Measurements from ENCODE around the gene SEH1L. TPM values are rescaled to one million over a fixed set of nuclear protein-coding genes. Genes with fewer than 3 reads are reported as not detected.
A peak's percentile ranks its signal among the peaks of the same experiment; 100 is the strongest.

Gene SEH1L
- total RNA-seq, 2 experiments from 2014 or later, result 100 to 107 TPM

GRCh38 chr18:12944709-12945108 lies 3.1 kb upstream of the SEH1L start:
- ATAC-seq (no peak), DNase-seq (no peak)
- H3K36me3 Mint-ChIP-seq (ENCODE audit: low read depth), result peaks cover 11% of the 10 kb centered on the region
- peaks cover 16% of the 10 kb centered on the region for H3K4me1 Mint-ChIP-seq
- POLR2A ChIA-PET, result interaction anchor here (0.6 kb wide), 1 partner anchor 231 kb away, joined by 3 read pairs; no protein-coding TSS in a partner anchor
- no peak overlapping the region for H3K4me3 Mint-ChIP-seq
- CTCF ChIA-PET, result interaction anchor here (0.5 to 3.7 kb wide), 4 partner anchors 10 to 321 kb away, joined by 3 to 23 read pairs (median 4); no protein-coding TSS in a partner anchor
- H3K27me3 Mint-ChIP-seq, result no peaks in the 10 kb centered on the region
- intact Hi-C loops (cut with DNase I, micrococcal nuclease), result no loop called here
- no peak overlapping the region for H3K27ac Mint-ChIP-seq
- H3K9me3 Mint-ChIP-seq (ENCODE audit: low read depth), result peaks cover 2% of the 10 kb centered on the region

GRCh38 chr18:12946549-12947284 lies 1.1 kb upstream of the SEH1L start:
- Mint-ChIP-seq H3K27me3 (no peaks in the 10 kb centered on the region), H3K27ac (peak overlapping the region; percentile 97), H3K36me3 (ENCODE audit: low read depth) (peaks cover 26% of the 10 kb centered on the region), H3K9me3 (ENCODE audit: low read depth) (peaks cover 2% of the 10 kb centered on the region), H3K4me1 (peaks cover 34% of the 10 kb centered on the region), H3K4me3 (peak overlapping the region; percentile 89)
- intact Hi-C loops (cut with DNase I, micrococcal nuclease), result loop anchor here (1.0 to 2.0 kb wide), 8 partner anchors 45 to 1096 kb away; partner anchors contain the start of genes AFG3L2 (in 2 of the 2), CEP76 (in 2 of the 2), CEP192 (in 1 of the 2) and CHMP1B (in 1 of the 2)
- no peak for DNase-seq
- ChIA-PET POLR2A (interaction anchor here (0.6 to 1.1 kb wide), 4 partner anchors 44 to 794 kb away, joined by 3 to 4 read pairs (median 3); partner anchors contain the start of gene CEP192), CTCF (no interaction called here)
- ATAC-seq, result no peak

DNA sequence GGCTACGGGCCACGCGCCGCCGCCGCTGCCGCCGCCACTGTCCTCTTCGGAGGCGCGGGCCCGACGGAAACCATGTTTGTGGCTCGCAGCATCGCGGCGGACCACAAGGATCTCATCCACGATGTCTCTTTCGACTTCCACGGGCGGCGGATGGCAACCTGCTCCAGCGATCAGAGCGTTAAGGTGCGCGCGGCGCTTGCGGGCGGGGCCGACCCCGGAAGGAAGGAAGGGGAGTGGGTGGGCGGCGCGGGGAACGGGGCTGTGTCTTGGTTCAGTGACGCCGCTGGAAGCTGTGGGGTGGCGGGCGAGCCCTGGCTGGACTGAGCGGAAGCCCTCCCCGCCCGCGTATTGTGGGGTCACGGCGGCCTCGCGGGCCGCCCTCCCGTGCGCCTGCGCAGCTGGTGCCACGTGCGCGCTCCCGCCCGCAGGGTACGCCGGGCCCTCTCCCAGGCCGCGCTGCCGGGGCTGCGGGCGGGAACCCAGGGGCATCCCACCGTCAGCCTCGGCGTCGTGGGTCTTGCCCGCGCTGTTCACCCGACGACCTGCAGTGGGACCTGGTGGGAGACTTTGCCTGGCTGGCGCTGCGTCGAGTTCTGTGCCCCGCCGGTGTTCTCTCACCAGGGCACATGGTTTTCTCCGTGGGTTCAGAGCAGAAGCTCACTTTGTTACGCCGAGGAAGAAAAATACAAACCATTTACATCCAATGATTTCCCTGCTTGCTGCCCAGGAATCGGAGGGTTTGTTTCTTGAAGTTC lies 416 bp downstream of the SEH1L start:
- Mint-ChIP-seq H3K27me3 (no peaks in the 10 kb centered on the region), H3K4me1 (peaks cover 38% of the 10 kb centered on the region), H3K4me3 (peak overlapping the region; percentile 89), H3K36me3 (ENCODE audit: low read depth) (peaks cover 34% of the 10 kb centered on the region), H3K9me3 (ENCODE audit: low read depth) (peaks cover 2% of the 10 kb centered on the region), H3K27ac (peak overlapping the region; percentile 97)
- peak; percentile 99 for DNase-seq
- ATAC-seq, result peak; percentile 84
- ChIA-PET CTCF (no interaction called here), POLR2A (interaction anchor here (0.6 to 1.9 kb wide), 9 partner anchors 22 to 571 kb away, joined by 3 to 11 read pairs (median 4); partner anchors contain the start of genes AFG3L2, CEP192 and PTPN2)
- intact Hi-C loops (cut with DNase I, micrococcal nuclease), result loop anchor here (1.0 kb wide), 4 partner anchors 43 to 778 kb away; partner anchors contain the start of genes CEP192 (in 1 of the 2), FAM210A (in 1 of the 2) and RNMT (in 1 of the 2)

- Mint-ChIP-seq H3K27ac (no peak overlapping the region), H3K4me3 (no peak overlapping the region), H3K9me3 (ENCODE audit: low read depth) (no peaks in the 10 kb centered on the region), H3K36me3 (ENCODE audit: low read depth) (peaks cover 47% of the 10 kb centered on the region), H3K4me1 (peaks cover 6% of the 10 kb centered on the region), H3K27me3 (no peaks in the 10 kb centered on the region)
- ChIA-PET POLR2A (no interaction called here), CTCF (interaction anchor here (0.7 kb wide), 1 partner anchor 77 kb away, joined by 3 read pairs; no protein-coding TSS in a partner anchor)
- no peak for ATAC-seq
- intact Hi-C loops (cut with DNase I, micrococcal nuclease), result no loop called here
- DNase-seq, result no peak
Observed at GRCh38 chr18:12958478-12958877, 10.7 kb downstream of the SEH1L start.

DNA sequence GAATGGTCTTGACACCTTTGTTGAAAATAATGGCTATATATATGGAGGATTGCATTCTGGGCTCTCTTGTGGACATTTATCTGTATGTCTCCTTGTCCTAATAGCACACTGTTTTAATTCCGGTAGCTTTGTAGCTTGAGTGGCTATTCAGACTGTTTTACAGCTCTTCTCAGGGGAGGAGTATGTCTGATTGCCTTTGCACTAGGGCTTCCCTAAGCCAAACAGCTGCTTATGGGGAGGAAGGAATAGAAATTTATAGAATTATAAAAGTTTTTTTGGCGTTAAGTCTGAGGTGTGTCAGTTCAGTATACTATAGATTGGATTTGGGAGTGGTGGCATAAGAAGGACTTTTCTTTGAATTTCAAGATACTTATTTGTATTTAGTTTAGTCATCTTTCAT lies 12.6 kb downstream of the SEH1L start:
- ChIA-PET POLR2A (interaction anchor here (0.9 kb wide), 1 partner anchor 31 kb away, joined by 3 read pairs; the partner anchor contains the start of gene CEP192), CTCF (interaction anchor here (0.6 to 0.7 kb wide), 2 partner anchors 8 to 256 kb away, joined by 3 read pairs; no protein-coding TSS in a partner anchor)
- no peaks in the 10 kb centered on the region for H3K9me3 Mint-ChIP-seq (ENCODE audit: low read depth)
- peaks cover 6% of the 10 kb centered on the region for H3K4me1 Mint-ChIP-seq
- H3K36me3 Mint-ChIP-seq (ENCODE audit: low read depth), result peaks cover 49% of the 10 kb centered on the region
- no peak overlapping the region for H3K27ac Mint-ChIP-seq
- intact Hi-C loops (cut with DNase I, micrococcal nuclease), result loop anchor here in 1 of 2 experiments (5.0 kb wide), 1 partner anchor 147 kb away; no protein-coding TSS in a partner anchor
- H3K4me3 Mint-ChIP-seq, result no peak overlapping the region
- no peak for DNase-seq
- ATAC-seq, result no peak
- H3K27me3 Mint-ChIP-seq, result no peaks in the 10 kb centered on the region

GRCh38 chr18:12960853-12961397 lies 13.1 kb downstream of the SEH1L start:
- H3K27me3 Mint-ChIP-seq, result no peaks in the 10 kb centered on the region
- ATAC-seq (no peak), DNase-seq (no peak)
- intact Hi-C loops (cut with DNase I, micrococcal nuclease), result loop anchor here in 1 of 2 experiments (5.0 kb wide), 1 partner anchor 146 kb away; no protein-coding TSS in a partner anchor
- no peak overlapping the region for H3K4me3 Mint-ChIP-seq
- H3K27ac Mint-ChIP-seq, result no peak overlapping the region
- ChIA-PET CTCF (interaction anchor here (0.7 kb wide), 1 partner anchor 8 kb away, joined by 3 read pairs; no protein-coding TSS in a partner anchor), POLR2A (interaction anchor here (0.9 kb wide), 1 partner anchor 30 kb away, joined by 3 read pairs; the partner anchor contains the start of gene CEP192)
- H3K9me3 Mint-ChIP-seq (ENCODE audit: low read depth), result no peaks in the 10 kb centered on the region
- peaks cover 6% of the 10 kb centered on the region for H3K4me1 Mint-ChIP-seq
- peaks cover 52% of the 10 kb centered on the region for H3K36me3 Mint-ChIP-seq (ENCODE audit: low read depth)

GRCh38 chr18:12963069-12963468 lies 15.3 kb downstream of the SEH1L start:
- ATAC-seq, result no peak
- Mint-ChIP-seq H3K27ac (no peak overlapping the region), H3K4me3 (no peak overlapping the region), H3K9me3 (ENCODE audit: low read depth) (no peaks in the 10 kb centered on the region), H3K27me3 (no peaks in the 10 kb centered on the region), H3K4me1 (peaks cover 12% of the 10 kb centered on the region), H3K36me3 (ENCODE audit: low read depth) (peaks cover 56% of the 10 kb centered on the region)
- no peak for DNase-seq
- POLR2A ChIA-PET, result interaction anchor here (1.0 kb wide), 1 partner anchor 28 kb away, joined by 5 read pairs; the partner anchor contains the start of gene CEP192
- CTCF ChIA-PET, result interaction anchor here (1.3 to 1.9 kb wide), 2 partner anchors 11 to 73 kb away, joined by 4 read pairs; no protein-coding TSS in a partner anchor
- intact Hi-C loops (cut with DNase I, micrococcal nuclease), result loop anchor here in 1 of 2 experiments (5.0 kb wide), 1 partner anchor 144 kb away; no protein-coding TSS in a partner anchor

- POLR2A ChIA-PET, result no interaction called here
- Mint-ChIP-seq H3K9me3 (ENCODE audit: low read depth) (no peaks in the 10 kb centered on the region), H3K27ac (peak overlapping the region; percentile 43), H3K27me3 (no peaks in the 10 kb centered on the region), H3K4me1 (peaks cover 19% of the 10 kb centered on the region), H3K4me3 (no peak overlapping the region), H3K36me3 (ENCODE audit: low read depth) (peaks cover 61% of the 10 kb centered on the region)
- CTCF ChIA-PET, result interaction anchor here (0.8 to 1.0 kb wide), 2 partner anchors 8 to 23 kb away, joined by 3 read pairs; partner anchors contain the start of gene CEP192
- no peak for DNase-seq
- ATAC-seq, result no peak
- intact Hi-C loops (cut with DNase I, micrococcal nuclease), result no loop called here
Observed at GRCh38 chr18:12968115-12968514, 20.3 kb downstream of the SEH1L start.

DNA sequence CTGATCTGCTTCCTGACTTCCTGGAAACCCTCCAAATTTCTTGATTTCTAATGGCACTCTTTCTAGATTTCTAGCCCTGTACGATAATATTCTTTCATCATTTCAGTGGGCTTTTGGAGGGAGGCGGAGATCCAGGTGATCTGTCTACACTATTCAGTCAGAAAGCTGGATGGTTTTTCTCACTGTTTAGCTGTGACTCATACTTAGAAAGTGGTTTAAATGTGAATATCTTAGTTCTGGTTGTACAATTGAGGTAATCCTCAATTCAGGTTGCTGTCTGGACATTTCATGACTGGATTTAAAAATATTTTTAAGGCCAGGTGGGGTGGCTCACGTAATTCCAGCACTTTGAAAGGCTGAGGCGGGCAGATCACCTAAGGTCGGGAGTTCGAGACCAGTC lies 20.8 kb downstream of the SEH1L start:
- no peaks in the 10 kb centered on the region for H3K27me3 Mint-ChIP-seq
- ChIA-PET CTCF (interaction anchor here (1.0 kb wide), 1 partner anchor 8 kb away, joined by 3 read pairs; no protein-coding TSS in a partner anchor), POLR2A (interaction anchor here (0.6 to 0.9 kb wide), 2 partner anchors 22 to 129 kb away, joined by 3 read pairs; partner anchors contain the start of gene CEP192)
- peaks cover 57% of the 10 kb centered on the region for H3K36me3 Mint-ChIP-seq (ENCODE audit: low read depth)
- no peak overlapping the region for H3K4me3 Mint-ChIP-seq
- peak; percentile 44 for ATAC-seq
- intact Hi-C loops (cut with DNase I, micrococcal nuclease), result no loop called here
- peaks cover 20% of the 10 kb centered on the region for H3K4me1 Mint-ChIP-seq
- no peaks in the 10 kb centered on the region for H3K9me3 Mint-ChIP-seq (ENCODE audit: low read depth)
- H3K27ac Mint-ChIP-seq, result peak overlapping the region; percentile 43
- DNase-seq, result no peak

GRCh38 chr18:12973562-12974213 lies 25.9 kb downstream of the SEH1L start:
- Mint-ChIP-seq H3K9me3 (ENCODE audit: low read depth) (no peaks in the 10 kb centered on the region), H3K27ac (peak overlapping the region; percentile 8), H3K4me1 (peaks cover 9% of the 10 kb centered on the region), H3K4me3 (no peak overlapping the region), H3K36me3 (ENCODE audit: low read depth) (peaks cover 46% of the 10 kb centered on the region), H3K27me3 (no peaks in the 10 kb centered on the region)
- intact Hi-C loops (cut with DNase I, micrococcal nuclease), result no loop called here
- peak; percentile 80 for ATAC-seq
- ChIA-PET POLR2A (interaction anchor here (1.3 kb wide), 1 partner anchor 11 kb away, joined by 5 read pairs; no protein-coding TSS in a partner anchor), CTCF (interaction anchor here (0.6 to 1.5 kb wide), 4 partner anchors 12 to 186 kb away, joined by 3 to 7 read pairs (median 4); partner anchors contain the start of gene CEP192)
- no peak for DNase-seq

Measured in activated CD4-positive, alpha-beta T cell treated with anti-CD3 and anti-CD28 coated beads for 36 hours (primary cell).